ENCODE measurements around the gene YDJC. TPM values are rescaled to one million over a fixed set of nuclear protein-coding genes. Genes with fewer than 3 reads are reported as not detected.

The YDJC gene
- total and polyA plus RNA-seq, 2 of the 4 experiments (the other 2 are of a cell fraction): 8.1 to 23.6 TPM

DNA sequence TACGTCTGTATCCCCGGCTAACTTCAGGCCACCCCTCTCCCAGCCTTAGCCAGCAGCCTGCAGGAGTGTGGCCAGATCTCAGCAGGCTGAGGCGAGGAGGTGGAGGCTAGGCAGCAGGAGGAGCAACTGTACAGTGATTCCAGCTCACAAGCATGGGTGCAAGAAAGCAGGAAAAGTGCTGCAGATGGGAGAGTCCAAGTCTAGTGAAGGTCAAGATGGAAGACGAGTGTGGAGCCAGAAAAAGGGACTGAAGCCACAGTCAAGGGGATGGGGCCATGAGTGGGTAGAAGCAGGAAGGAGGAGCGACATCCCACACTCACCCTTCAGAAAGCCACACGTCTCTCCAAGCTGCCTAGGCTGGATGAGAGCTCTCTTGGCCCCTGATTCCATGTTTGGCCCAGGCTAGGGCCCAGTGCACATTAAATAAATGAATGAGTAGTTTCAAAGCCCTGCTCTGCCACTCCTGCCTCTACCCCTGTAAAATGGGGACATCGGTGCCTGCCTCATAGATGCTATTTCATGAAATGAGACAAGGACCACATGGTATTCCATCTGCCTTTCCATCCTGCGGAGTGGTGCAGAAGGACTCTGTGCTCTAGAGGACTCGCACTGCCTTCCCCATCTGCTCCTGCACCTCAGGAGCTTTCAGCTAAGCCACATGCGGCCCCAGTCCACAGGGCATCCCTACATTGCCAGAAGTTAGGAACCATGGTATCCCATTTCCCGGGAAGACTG, 2.9 kb downstream of the YDJC start:
- dilution Hi-C loops (cut with HindIII; ENCODE audit: low sequenced_read_pairs, unreplicated experiment) (no loop called here), in situ Hi-C loops (cut with MboI; ENCODE audit: low sequenced_read_pairs) (no loop called here), intact Hi-C loops (cut with micrococcal nuclease) (no loop called here)
- H3K79me1 ChIP-seq (ENCODE audit: low read depth in 1 of 2, low read length in 2 of 2): peaks cover 21 to 75% of the 10 kb centered on the region in 2 experiments
- no peak overlapping the region for H2AK5ac ChIP-seq (ENCODE audit: low read depth, low read length)
- H3K9me3 ChIP-seq (ENCODE audit: control insufficient read depth, insufficient read depth, low read length): no peaks in the 10 kb centered on the region
- H3K4me1 ChIP-seq (ENCODE audit: control insufficient read depth, insufficient read depth, low read length): peaks cover 7% of the 10 kb centered on the region
- CTCF ChIA-PET: no interaction called here
- BruUV-seq (replicated peaks): no TSS peak
- 88% methylated on average over 3 of the region's 11 CpGs; no CpG with 5 or more reads in 1 of the 2 experiments for WGBS, 2 experiments (ENCODE audit: extremely low coverage in 2 of 2, insufficient read length in 1 of 2)
- peaks cover 56% of the 10 kb centered on the region for H4K20me1 ChIP-seq (ENCODE audit: insufficient read depth, low read length)
- no peak for ATAC-seq (ENCODE audit: low read depth)
- no peak for TF ChIP-seq RCOR1 (IDR thresholded peaks at IDR 0.05; ENCODE audit: insufficient replicate concordance, low read length)
- TF ChIP-seq BHLHE40 (IDR thresholded peaks at IDR 0.05; ENCODE audit: low read depth, low read length): no peak
- TF ChIP-seq MAZ (IDR thresholded peaks at IDR 0.05; ENCODE audit: borderline replicate concordance, low read depth, low read length): no peak
- TF ChIP-seq, protein P1, sequence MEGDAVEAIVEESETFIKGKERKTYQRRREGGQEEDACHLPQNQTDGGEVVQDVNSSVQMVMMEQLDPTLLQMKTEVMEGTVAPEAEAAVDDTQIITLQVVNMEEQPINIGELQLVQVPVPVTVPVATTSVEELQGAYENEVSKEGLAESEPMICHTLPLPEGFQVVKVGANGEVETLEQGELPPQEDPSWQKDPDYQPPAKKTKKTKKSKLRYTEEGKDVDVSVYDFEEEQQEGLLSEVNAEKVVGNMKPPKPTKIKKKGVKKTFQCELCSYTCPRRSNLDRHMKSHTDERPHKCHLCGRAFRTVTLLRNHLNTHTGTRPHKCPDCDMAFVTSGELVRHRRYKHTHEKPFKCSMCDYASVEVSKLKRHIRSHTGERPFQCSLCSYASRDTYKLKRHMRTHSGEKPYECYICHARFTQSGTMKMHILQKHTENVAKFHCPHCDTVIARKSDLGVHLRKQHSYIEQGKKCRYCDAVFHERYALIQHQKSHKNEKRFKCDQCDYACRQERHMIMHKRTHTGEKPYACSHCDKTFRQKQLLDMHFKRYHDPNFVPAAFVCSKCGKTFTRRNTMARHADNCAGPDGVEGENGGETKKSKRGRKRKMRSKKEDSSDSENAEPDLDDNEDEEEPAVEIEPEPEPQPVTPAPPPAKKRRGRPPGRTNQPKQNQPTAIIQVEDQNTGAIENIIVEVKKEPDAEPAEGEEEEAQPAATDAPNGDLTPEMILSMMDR (conservative IDR thresholded peaks at IDR 0.05; ENCODE audit: low read depth, low read length): no peak
- TF ChIP-seq FOS (IDR thresholded peaks at IDR 0.05; ENCODE audit: low read depth, low read length): no peak
- no peak for TF ChIP-seq NFE2L2 (IDR thresholded peaks at IDR 0.05; ENCODE audit: low read depth, low read length)
- TF ChIP-seq MXI1 (IDR thresholded peaks at IDR 0.05; ENCODE audit: borderline replicate concordance, low read depth, low read length): no peak
- no peak for TF ChIP-seq RAD21 (IDR thresholded peaks at IDR 0.05; ENCODE audit: low read length)
- no peak for TF ChIP-seq POLR2A (IDR thresholded peaks at IDR 0.05; ENCODE audit: low read depth, low read length)
- TF ChIP-seq CEBPB (IDR thresholded peaks at IDR 0.05; ENCODE audit: low read depth, low read length): no peak
- peaks cover 20% of the 10 kb centered on the region for H3K36me3 ChIP-seq (ENCODE audit: control insufficient read depth, insufficient read depth, low read length)
- H2BK5ac ChIP-seq (ENCODE audit: low read depth, low read length, poor library complexity, severe bottlenecking): no peak overlapping the region
- H3K23ac ChIP-seq (ENCODE audit: low read depth, low read length): no peak overlapping the region
- H2BK20ac ChIP-seq (ENCODE audit: low read depth, low read length): no peak overlapping the region
- no peak overlapping the region for H3K14ac ChIP-seq (replicated peaks; ENCODE audit: low read depth, low read length)
- H3K4me3 ChIP-seq (ENCODE audit: insufficient read depth, low read depth, low read length): no peak overlapping the region
- DNase-seq: no peak
- H3K27ac ChIP-seq (ENCODE audit: insufficient read depth, low read length): no peak overlapping the region
- H4K5ac ChIP-seq (ENCODE audit: low read depth, low read length): no peak overlapping the region
- H2BK15ac ChIP-seq (ENCODE audit: low read depth, low read length): no peak overlapping the region
- POLR2A ChIA-PET (ENCODE audit: unreplicated experiment): no interaction called here
- H3K56ac ChIP-seq (ENCODE audit: extremely low read depth, insufficient read depth, low read length): no peak overlapping the region
- H2AFZ ChIP-seq (replicated peaks; ENCODE audit: low read length, poor library complexity): no peak overlapping the region
- H4K8ac ChIP-seq (ENCODE audit: low read depth in 2 of 2, low read length in 2 of 2): no peak overlapping the region
- no peak overlapping the region for H4K91ac ChIP-seq (ENCODE audit: insufficient read depth, low read depth, low read length)
- peaks cover 7% of the 10 kb centered on the region; the same call in 1 of the 2 replicates for H3K9me1 ChIP-seq (ENCODE audit: insufficient read depth, low read length)
- no peak overlapping the region for H2AK9ac ChIP-seq (replicated peaks; ENCODE audit: low read depth, low read length, poor library complexity)
- no peak overlapping the region for H3K4me2 ChIP-seq (ENCODE audit: low read depth, low read length)
- no peak overlapping the region for H3K9ac ChIP-seq (ENCODE audit: low read depth, low read length)
- no peak overlapping the region for H3K18ac ChIP-seq (ENCODE audit: low read depth, low read length)
- H3K27me3 ChIP-seq (ENCODE audit: control insufficient read depth, insufficient read depth, low read length): no peaks in the 10 kb centered on the region
- no peak overlapping the region for H3K4ac ChIP-seq (ENCODE audit: low read depth, low read length)
- H2BK120ac ChIP-seq (ENCODE audit: low read depth, low read length): no peak overlapping the region

Data from IMR-90 (cell line).